ENCODE measurements around the gene WDR87. TPM values are rescaled to one million over a fixed set of nuclear protein-coding genes. Genes with fewer than 3 reads are reported as not detected.

The WDR87 gene
- total RNA-seq, 1 donor from 2014 or later: not detected

Other genes starting within 250 kb of the WDR87 start
- gene ZNF607, start 186.8 kb downstream of the WDR87 start, total RNA-seq: 7.1 TPM
- gene ZNF573, start 127.0 kb downstream of the WDR87 start, total RNA-seq: 13.9 TPM
- 8.5 TPM for gene SIPA1L3, start 614 bp upstream of the WDR87 start, total RNA-seq